Muscle of leg (tissue), 11 donors: ENCODE data around the gene YY1AP1. TPM values are rescaled to one million over a fixed set of nuclear protein-coding genes. Genes with fewer than 3 reads are reported as not detected.
A peak's percentile ranks its signal among the peaks of the same experiment; 100 is the strongest.
"Not testable (repeated sequence)": the region's sequence is repeated elsewhere in the genome, so short reads cannot be mapped to it uniquely, and the experiment has no call there.

Experiments used
- DNase-seq: peaks from one replicate; pipeline ENCODE4 v3.0.0; 2013
- H3K27ac ChIP-seq: one replicate; pipeline ENCODE4 v1.5.1; 2013; ENCODE audit warnings: mild to moderate bottlenecking, low read length, control low read depth
- H3K27me3 ChIP-seq: one replicate; pipeline ENCODE4 v1.6.1; 2013; ENCODE audit warnings: low read length; ENCODE audit not compliant: control insufficient read depth, insufficient read depth
- H3K36me3 ChIP-seq: one replicate; pipeline ENCODE4 v1.6.1; 2013; ENCODE audit warnings: low read length; ENCODE audit not compliant: control insufficient read depth, insufficient read depth
- H3K4me1 ChIP-seq: one replicate; pipeline ENCODE4 v1.6.1; 2013; ENCODE audit warnings: low read length; ENCODE audit not compliant: control insufficient read depth, insufficient read depth
- H3K4me3 ChIP-seq: one replicate; pipeline ENCODE4 v1.5.1; 2013; ENCODE audit warnings: low read length, control low read depth
- H3K9me3 ChIP-seq: replicated peaks from 2 replicates; pipeline ENCODE4 v1.6.1; 2013; ENCODE audit warnings: low read depth, low read length; ENCODE audit not compliant: control insufficient read depth
- WGBS: methylation state at CpG from one replicate; pipeline ENCODE4 v1.1.5; 2013; ENCODE audit warnings: missing lambda C conversion rate; ENCODE audit not compliant: insufficient coverage; 5-methylcytosine and 5-hydroxymethylcytosine counted together
- polyA plus RNA-seq, 8 donors: library from polyadenylated mRNA; unstranded; fragments of 120-200 nt; gene quantifications; one replicate each; pipeline versions ENCODE4 v1.2.1 to v1.2.3, GENCODE V29; 2013; ENCODE audit warnings: inconsistent platforms in 1 of 8, low replicate concordance in 1 of 8; ENCODE audit not compliant: insufficient read length in 8 of 8, insufficient read depth in 1 of 8
- total RNA-seq: library from RNA; stranded (reverse); fragments of 120-200 nt; gene quantifications from one replicate; pipeline ENCODE4 v1.2.4, GENCODE V29; 2013

YY1AP1 gene
- total and polyA plus RNA-seq, 9 donors: 44.1 to 60.6 (median 51.4) TPM

GRCh38 chr1:155697046-155697445, 8.5 kb upstream of the YY1AP1 start:
- Histone ChIP-seq H3K4me3 (no peak overlapping the region), H3K9me3 (no peaks in the 10 kb centered on the region), H3K4me1 (peaks cover 4% of the 10 kb centered on the region), H3K36me3 (no peaks in the 10 kb centered on the region), H3K27ac (no peak overlapping the region), H3K27me3 (no peaks in the 10 kb centered on the region)
- WGBS: 80% methylated on average over 1 of the region's 10 CpGs
- peak; percentile 6 for DNase-seq

DNA sequence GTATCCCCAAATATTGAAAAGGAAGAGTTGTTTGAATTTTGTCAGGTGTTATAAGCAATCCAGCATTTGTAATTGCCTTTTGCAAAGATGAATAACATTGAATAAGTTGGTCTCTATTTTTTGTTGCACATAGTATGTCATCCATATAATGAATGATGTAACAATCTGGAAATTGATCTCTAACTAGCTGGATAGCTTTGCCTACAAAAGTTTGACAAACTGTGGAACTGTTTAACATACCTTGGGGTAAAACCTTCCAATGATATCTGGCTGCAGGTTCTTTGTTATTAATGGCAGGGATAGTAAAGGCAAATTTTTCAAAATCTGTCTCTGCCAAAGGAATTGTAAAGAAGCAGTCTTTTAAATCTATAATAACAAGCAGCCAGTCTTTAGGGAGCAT, 8.0 kb upstream of the YY1AP1 start:
- no peak for DNase-seq
- H3K27ac ChIP-seq: no peak overlapping the region
- H3K36me3 ChIP-seq: peaks cover 3% of the 10 kb centered on the region
- no peaks in the 10 kb centered on the region for H3K27me3 ChIP-seq
- peaks cover 4% of the 10 kb centered on the region for H3K4me1 ChIP-seq
- no peak overlapping the region for H3K4me3 ChIP-seq
- H3K9me3 ChIP-seq: no peaks in the 10 kb centered on the region

- Histone ChIP-seq H3K27me3 (no peaks in the 10 kb centered on the region), H3K9me3 (no peaks in the 10 kb centered on the region), H3K36me3 (peaks cover 3% of the 10 kb centered on the region), H3K27ac (no peak overlapping the region), H3K4me1 (peaks cover 4% of the 10 kb centered on the region), H3K4me3 (no peak overlapping the region)
- DNase-seq: no peak
- WGBS: no CpG with 5 or more reads among the region's 3 CpGs
Measured at GRCh38 chr1:155695608-155696007, 7.0 kb upstream of the YY1AP1 start.

DNA sequence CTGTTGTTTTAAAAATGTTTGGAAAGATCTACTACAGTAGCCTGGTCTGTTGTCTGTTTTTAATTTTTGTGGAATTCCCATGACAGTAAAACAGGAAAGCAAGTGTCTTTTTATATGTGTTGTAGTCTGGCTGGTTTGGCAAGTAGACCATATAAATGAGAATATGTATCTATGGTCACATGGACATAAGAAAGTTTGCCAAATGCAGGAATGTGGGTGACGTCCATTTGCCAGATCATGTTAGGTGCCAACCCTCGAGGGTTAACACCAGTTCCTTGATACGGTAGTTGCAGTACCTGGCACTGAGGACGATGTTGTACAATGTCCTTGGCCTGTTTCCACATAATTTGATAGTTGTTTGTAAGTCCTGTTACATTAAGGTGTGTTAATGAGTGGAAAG, 6.5 kb upstream of the YY1AP1 start:
- Histone ChIP-seq H3K9me3 (no peaks in the 10 kb centered on the region), H3K4me1 (peaks cover 7% of the 10 kb centered on the region), H3K27ac (no peak overlapping the region), H3K4me3 (no peak overlapping the region), H3K36me3 (peaks cover 3% of the 10 kb centered on the region), H3K27me3 (no peaks in the 10 kb centered on the region)
- peak; percentile 71 for DNase-seq
- WGBS: 22% methylated on average over 4 of the region's 4 CpGs

GRCh38 chr1:155694167-155694566, 5.6 kb upstream of the YY1AP1 start:
- H3K9me3 ChIP-seq: no peaks in the 10 kb centered on the region
- H3K4me3 ChIP-seq: no peak overlapping the region
- no peak for DNase-seq
- peaks cover 3% of the 10 kb centered on the region for H3K36me3 ChIP-seq
- WGBS: 93% methylated on average over 2 of the region's 7 CpGs
- H3K27me3 ChIP-seq: no peaks in the 10 kb centered on the region
- peaks cover 12% of the 10 kb centered on the region for H3K4me1 ChIP-seq
- no peak overlapping the region for H3K27ac ChIP-seq

GRCh38 chr1:155691992-155692528, 3.5 kb upstream of the YY1AP1 start:
- peaks cover 12% of the 10 kb centered on the region for H3K4me1 ChIP-seq
- no peak overlapping the region for H3K27ac ChIP-seq
- DNase-seq: no peak
- 96% methylated on average over 4 of the region's 8 CpGs for WGBS
- no peaks in the 10 kb centered on the region for H3K27me3 ChIP-seq
- H3K9me3 ChIP-seq: no peaks in the 10 kb centered on the region
- H3K36me3 ChIP-seq: peaks cover 3% of the 10 kb centered on the region
- H3K4me3 ChIP-seq: no peak overlapping the region

- DNase-seq: not testable (repeated sequence)
- H3K4me3 ChIP-seq: peak within 1 kb of the TSS; percentile 97
- WGBS: 0% methylated on average over 17 of the region's 28 CpGs
Measured at GRCh38 chr1:155689081-155689607, 570 bp upstream of the YY1AP1 start, which contains the start of gene DAP3. DAP3 (plus strand) TSS chr1:155689091; CDS start chr1:155709780, 20,689 bp downstream.

DNA sequence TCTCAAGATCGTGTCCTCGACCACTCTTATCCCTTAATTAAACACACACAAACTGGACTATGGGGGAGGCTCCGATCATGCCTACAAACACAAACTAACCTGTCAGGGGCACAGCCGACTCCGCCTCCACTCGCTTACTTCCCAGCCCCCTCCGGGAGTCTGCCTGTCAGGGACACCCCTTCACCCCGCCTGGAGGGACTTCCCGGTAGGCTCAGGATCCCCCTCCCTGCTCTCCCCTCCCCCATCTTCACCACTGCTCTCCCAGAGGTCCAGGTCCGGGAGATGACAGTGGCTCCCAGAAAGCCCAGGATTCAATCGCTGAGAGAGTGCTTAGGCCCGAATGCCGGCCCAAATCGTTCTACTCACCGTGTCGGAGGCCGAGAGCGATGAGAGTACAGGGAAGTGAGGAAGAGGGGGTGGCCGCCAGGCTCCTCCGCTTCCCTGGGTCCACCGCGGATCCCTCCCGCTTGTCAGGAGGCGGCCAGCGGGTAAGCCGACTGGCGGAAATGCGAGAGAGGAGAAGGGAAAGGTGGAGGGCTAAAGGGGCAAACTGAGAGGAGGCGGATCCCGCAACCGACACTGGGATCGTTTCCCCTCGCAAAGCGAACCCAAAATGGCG, 760 bp downstream of the YY1AP1 start:
- H3K4me1 ChIP-seq: peaks cover 12% of the 10 kb centered on the region
- WGBS: under 1% methylated on average over 25 of the region's 35 CpGs
- not testable (repeated sequence) for DNase-seq, H3K9me3 ChIP-seq, H3K27me3 ChIP-seq
- H3K27ac ChIP-seq: peak overlapping the region; percentile 99
- H3K4me3 ChIP-seq: peak overlapping the region; percentile 97
- H3K36me3 ChIP-seq: peaks cover 12% of the 10 kb centered on the region

More at GRCh38 chr1:155689081-155689607, 570 bp upstream of the YY1AP1 start, which contains the start of gene DAP3:
- not testable (repeated sequence) for H3K9me3 ChIP-seq, H3K36me3 ChIP-seq, H3K27me3 ChIP-seq
- Histone ChIP-seq H3K27ac (peak within 1 kb of the TSS; percentile 99), H3K4me1 (peaks cover 12% of the 10 kb centered on the region)

- H3K4me3 ChIP-seq: no peak overlapping the region
Measured at GRCh38 chr1:155681776-155682175, 6.8 kb downstream of the YY1AP1 start.

GRCh38 chr1:155680531-155680930, 8.0 kb downstream of the YY1AP1 start:
- Histone ChIP-seq H3K4me1 (no peaks in the 10 kb centered on the region), H3K9me3 (no peaks in the 10 kb centered on the region), H3K36me3 (peaks cover 36% of the 10 kb centered on the region), H3K27ac (no peak overlapping the region), H3K27me3 (no peaks in the 10 kb centered on the region), H3K4me3 (no peak overlapping the region)
- no peak for DNase-seq
- WGBS: 85% methylated on average over 4 of the region's 6 CpGs

More at GRCh38 chr1:155681776-155682175, 6.8 kb downstream of the YY1AP1 start:
- Histone ChIP-seq H3K36me3 (peaks cover 27% of the 10 kb centered on the region), H3K4me1 (peaks cover 5% of the 10 kb centered on the region), H3K9me3 (no peaks in the 10 kb centered on the region), H3K27ac (no peak overlapping the region), H3K27me3 (no peaks in the 10 kb centered on the region)
- no CpG with 5 or more reads among the region's 2 CpGs for WGBS
- DNase-seq: no peak
